Fibroblast of villous mesenchyme (primary cell): ENCODE results near the gene EVI5L. TPM values are rescaled to one million over a fixed set of nuclear protein-coding genes. Genes with fewer than 3 reads are reported as not detected.

Experiments
- DNase-seq: peaks from one replicate; pipeline ENCODE4 v3.0.0-alpha.2; 2010; ENCODE audit warnings: low read depth
- H3K4me3 ChIP-seq: 2 replicates; pipeline ENCODE4 v1.5.1; 2011; ENCODE audit warnings: low read depth, mild to moderate bottlenecking, low read length
- CTCF ChIP-seq: IDR thresholded peaks from 2 replicates; pipeline ENCODE4 v1.5.1; 2012; ENCODE audit warnings: low read depth, mild to moderate bottlenecking, low read length; ENCODE audit not compliant: insufficient read depth
- total RNA-seq: library from RNA; depleted of rRNA; stranded (reverse); fragments of >200 nt; gene quantifications from 2 replicates; pipeline ENCODE4 v1.2.3, GENCODE V29; 2012

EVI5L gene
- total RNA-seq, 1 donor = 25.5 TPM

- no peak for DNase-seq
- no peak for TF ChIP-seq CTCF
- no peak overlapping the region for H3K4me3 ChIP-seq
These were observed 78.9 kb downstream of the EVI5L start for GRCh38 chr19:7908742-7909461.

GRCh38 chr19:7909471-7910067 lies 79.6 kb downstream of the EVI5L start:
- H3K4me3 ChIP-seq = no peak overlapping the region
- no peak for TF ChIP-seq CTCF
- DNase-seq = no peak

GRCh38 chr19:7910321-7911161 lies 80.5 kb downstream of the EVI5L start:
- DNase-seq = no peak
- TF ChIP-seq CTCF = no peak
- H3K4me3 ChIP-seq = no peak overlapping the region

- no peak for TF ChIP-seq CTCF
- no peak for DNase-seq
- H3K4me3 ChIP-seq = no peak overlapping the region
These were observed 81.6 kb downstream of the EVI5L start for GRCh38 chr19:7911508-7912143.

GRCh38 chr19:7912144-7912696 lies 82.2 kb downstream of the EVI5L start:
- no peak for TF ChIP-seq CTCF
- no peak for DNase-seq
- H3K4me3 ChIP-seq = no peak overlapping the region
